ENCODE results near the gene CLSTN3. TPM values are rescaled to one million over a fixed set of nuclear protein-coding genes. Genes with fewer than 3 reads are reported as not detected.

CLSTN3 gene
- total RNA-seq, 4 donors from 2014 or later = 16.1 to 45.6 (median 28.4) TPM

- TF ChIP-seq CTCF (IDR thresholded peaks at IDR 0.05; ENCODE audit: low read depth) = no peak
These were observed 6.5 kb downstream of the CLSTN3 start for GRCh38 chr12:7136676-7137075.

DNA sequence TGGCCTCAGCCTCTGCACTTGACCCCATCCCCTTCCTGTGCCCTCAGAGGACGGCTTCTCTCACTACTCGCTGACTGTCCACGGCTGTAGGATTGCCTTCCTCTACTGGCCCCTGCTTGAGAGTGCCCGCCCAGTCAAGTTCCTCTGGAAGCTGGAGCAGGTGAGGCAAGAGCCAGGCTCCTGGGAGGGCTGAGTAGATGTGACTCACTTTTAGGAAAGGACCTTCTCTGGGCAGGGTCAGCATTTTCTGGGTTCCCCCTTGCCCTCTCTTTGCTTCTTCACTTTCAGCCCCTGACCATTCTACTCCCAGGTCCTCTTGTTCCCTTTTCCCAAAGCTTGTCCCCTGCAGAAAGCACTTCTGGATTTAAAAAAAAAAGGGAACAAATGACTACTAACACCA, 7.7 kb downstream of the CLSTN3 start:
- no peak for TF ChIP-seq CTCF (IDR thresholded peaks at IDR 0.05; ENCODE audit: low read depth)

GRCh38 chr12:7139200-7139599, 9.0 kb downstream of the CLSTN3 start:
- TF ChIP-seq CTCF (IDR thresholded peaks at IDR 0.05; ENCODE audit: low read depth) = no peak

DNA sequence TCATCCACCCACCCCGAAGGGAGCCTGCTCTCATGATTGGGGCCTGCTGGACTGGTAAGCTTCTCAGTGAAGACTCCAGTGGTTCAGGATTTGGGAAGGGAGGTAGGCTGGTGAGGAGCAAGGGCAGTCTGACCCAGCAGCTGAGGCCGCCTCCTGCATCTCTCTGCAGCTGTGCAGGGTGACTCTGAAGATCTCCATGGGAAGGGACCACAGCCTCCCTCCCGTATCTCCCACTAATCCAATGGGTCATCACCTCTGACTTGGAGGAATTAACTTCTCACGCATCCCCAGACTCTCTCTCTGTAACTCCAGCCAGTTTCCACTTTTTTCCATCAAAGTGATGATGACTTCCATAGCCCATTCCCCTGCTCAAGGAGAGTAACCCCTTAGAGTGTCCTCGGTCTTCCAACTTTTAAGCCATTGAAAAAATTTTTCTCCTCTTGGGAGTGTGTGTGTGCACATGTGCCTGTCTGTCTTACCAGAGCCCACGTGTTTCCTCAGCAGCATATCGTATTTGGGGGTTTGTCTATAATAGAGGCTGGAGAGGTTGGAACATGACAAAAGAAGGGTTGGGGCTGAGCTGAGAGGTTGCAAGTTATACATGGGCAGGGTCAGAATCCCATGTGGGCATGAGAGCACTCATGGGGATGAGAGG, 11.3 kb downstream of the CLSTN3 start:
- no peak for TF ChIP-seq CTCF (IDR thresholded peaks at IDR 0.05; ENCODE audit: low read depth)

GRCh38 chr12:7142056-7142644, 12.0 kb downstream of the CLSTN3 start:
- TF ChIP-seq CTCF (IDR thresholded peaks at IDR 0.05; ENCODE audit: low read depth) = no peak

DNA sequence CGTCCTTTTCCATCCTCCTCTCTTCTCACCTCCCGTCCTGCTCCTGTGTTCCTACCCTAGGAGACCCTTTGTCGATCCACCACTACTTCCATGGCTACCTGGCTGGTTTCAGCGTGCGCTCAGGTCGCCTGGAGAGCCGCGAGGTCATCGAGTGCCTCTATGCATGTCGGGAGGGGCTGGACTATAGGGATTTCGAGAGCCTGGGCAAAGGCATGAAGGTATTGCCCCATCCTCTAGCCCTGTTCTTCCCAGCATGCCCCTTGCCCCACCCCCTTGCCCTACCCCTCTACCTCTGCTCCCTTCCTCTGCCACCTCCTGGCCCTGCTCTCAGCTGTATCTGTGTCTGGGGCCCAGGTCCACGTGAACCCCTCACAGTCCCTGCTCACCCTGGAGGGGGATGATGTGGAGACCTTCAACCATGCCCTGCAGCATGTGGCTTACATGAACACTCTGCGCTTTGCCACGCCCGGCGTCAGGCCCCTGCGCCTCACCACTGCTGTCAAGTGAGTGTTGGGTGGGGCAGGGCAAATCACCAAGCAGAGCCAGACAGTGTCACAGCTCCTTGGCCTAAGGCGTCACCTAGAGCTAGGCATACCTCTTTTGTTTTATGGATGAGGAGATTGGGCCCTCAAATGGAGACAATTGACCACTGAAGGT, 12.8 kb downstream of the CLSTN3 start:
- TF ChIP-seq CTCF (IDR thresholded peaks at IDR 0.05; ENCODE audit: low read depth) = no peak

- TF ChIP-seq CTCF (IDR thresholded peaks at IDR 0.05; ENCODE audit: low read depth) = no peak
These were observed 13.4 kb downstream of the CLSTN3 start for GRCh38 chr12:7143564-7143963.

Data from subcutaneous adipose tissue (tissue), 4 donors.